GM18517 (cell line): Measurements from ENCODE around the gene NUDT19.

Source experiments
- ATAC-seq: cut with Tn5 transposase; IDR thresholded peaks from one replicate; pipeline ENCODE4 v1.9.1; 2021; ENCODE audit warnings: mild to moderate bottlenecking, moderate library complexity; ENCODE audit not compliant: unreplicated experiment

Gene NUDT19

GRCh38 chr19:32757189-32757588, 65.6 kb downstream of the NUDT19 start:
- ATAC-seq: no peak
